Mesenchymal stem cell (in vitro differentiated cells and primary cell): ENCODE data around the gene ADAMTSL3.
A peak's percentile ranks its signal among the peaks of the same experiment; 100 is the strongest.
"Not testable (repeated sequence)": the region's sequence is repeated elsewhere in the genome, so short reads cannot be mapped to it uniquely, and the experiment has no call there.

Experiments
- DNase-seq: peaks from one replicate; pipeline ENCODE4 v3.0.0-alpha.2; 2013
- H2AFZ ChIP-seq: one replicate; pipeline ENCODE4 v1.6.1; 2013; ENCODE audit warnings: low read depth, mild to moderate bottlenecking, control low read depth, inconsistent platforms, low read length, moderate library complexity
- H2AK5ac ChIP-seq: 2 replicates; pipeline ENCODE4 v1.6.1; 2013; ENCODE audit warnings: low read length, moderate library complexity, mild to moderate bottlenecking, inconsistent platforms; ENCODE audit not compliant: severe bottlenecking
- H2BK120ac ChIP-seq: one replicate; pipeline ENCODE4 v1.6.1; 2013; ENCODE audit warnings: low read depth, mild to moderate bottlenecking, inconsistent platforms, low read length, moderate library complexity
- H2BK12ac ChIP-seq, 2 experiments: one replicate each; pipeline ENCODE4 v1.6.1; 2013; ENCODE audit warnings: inconsistent platforms in 2 of 2, low read length in 2 of 2, mild to moderate bottlenecking in 2 of 2, moderate library complexity in 2 of 2, control low read depth in 1 of 2
- H2BK15ac ChIP-seq: one replicate; pipeline ENCODE4 v1.6.1; 2013; ENCODE audit warnings: mild to moderate bottlenecking, low read depth, inconsistent platforms; ENCODE audit not compliant: poor library complexity, severe bottlenecking
- H2BK5ac ChIP-seq: 2 replicates; pipeline ENCODE4 v1.6.1; 2013; ENCODE audit warnings: low read depth, mild to moderate bottlenecking, low read length, control low read depth, inconsistent platforms; ENCODE audit not compliant: poor library complexity, severe bottlenecking
- H3K14ac ChIP-seq, 2 experiments: one replicate each; pipeline ENCODE4 v1.6.1; 2013; ENCODE audit warnings: inconsistent platforms in 2 of 2, low read length in 2 of 2, control low read depth in 1 of 2, mild to moderate bottlenecking in 1 of 2, moderate library complexity in 1 of 2
- H3K18ac ChIP-seq, 2 experiments: one replicate each; pipeline ENCODE4 v1.6.1; 2013; ENCODE audit warnings: inconsistent platforms in 2 of 2, low read length in 2 of 2, control low read depth in 1 of 2, low read depth in 1 of 2, mild to moderate bottlenecking in 1 of 2
- H3K23ac ChIP-seq, 2 experiments: one replicate each; pipeline ENCODE4 v1.6.1; 2013; ENCODE audit warnings: inconsistent platforms in 2 of 2, low read length in 2 of 2, mild to moderate bottlenecking in 2 of 2, moderate library complexity in 2 of 2, control low read depth in 1 of 2
- H3K27ac ChIP-seq: 2 replicates; pipeline ENCODE4 v1.5.1; 2013; ENCODE audit warnings: mild to moderate bottlenecking, moderate library complexity, low read length, control low read depth, inconsistent platforms; ENCODE audit not compliant: poor library complexity, severe bottlenecking
- H3K27me3 ChIP-seq, 2 experiments: 2 replicates each; pipeline versions ENCODE4 v1.6.1 to v1.7.0; 2013; ENCODE audit warnings: low read length in 2 of 2, mild to moderate bottlenecking in 2 of 2, moderate library complexity in 2 of 2, control low read depth in 1 of 2, inconsistent platforms in 1 of 2; ENCODE audit not compliant: control insufficient read depth in 1 of 2, insufficient read depth in 1 of 2
- H3K36me3 ChIP-seq, 2 experiments: 2 replicates each; pipeline versions ENCODE4 v1.6.1 to v1.7.0; 2013; ENCODE audit warnings: low read length in 2 of 2, control low read depth in 1 of 2, inconsistent platforms in 1 of 2, low read depth in 1 of 2, mild to moderate bottlenecking in 1 of 2; ENCODE audit not compliant: insufficient read depth in 2 of 2, control insufficient read depth in 1 of 2
- H3K4ac ChIP-seq, 2 experiments: one replicate each; pipeline ENCODE4 v1.6.1; 2013; ENCODE audit warnings: inconsistent platforms in 2 of 2, low read length in 2 of 2, mild to moderate bottlenecking in 2 of 2, moderate library complexity in 2 of 2, control low read depth in 1 of 2, low read depth in 1 of 2
- H3K4me1 ChIP-seq: 2 replicates; pipeline ENCODE4 v1.6.1; 2013; ENCODE audit warnings: low read depth, low read length, control low read depth; ENCODE audit not compliant: control insufficient read depth, insufficient read depth
- H3K4me2 ChIP-seq: 2 replicates; pipeline ENCODE4 v1.6.1; 2013; ENCODE audit warnings: low read length, mild to moderate bottlenecking, inconsistent platforms; ENCODE audit not compliant: poor library complexity, severe bottlenecking
- H3K4me3 ChIP-seq, 2 experiments: 2 replicates each; pipeline versions ENCODE4 v1.5.1 to v1.7.0; 2013; ENCODE audit warnings: low read length in 2 of 2, mild to moderate bottlenecking in 2 of 2, control low read depth in 1 of 2, low read depth in 1 of 2; ENCODE audit not compliant: insufficient read depth in 1 of 2
- H3K79me1 ChIP-seq: replicated peaks from 2 replicates; pipeline ENCODE4 v1.6.1; 2013; ENCODE audit warnings: mild to moderate bottlenecking, control low read depth, low read length, inconsistent platforms; ENCODE audit not compliant: poor library complexity, severe bottlenecking
- H3K9ac ChIP-seq: 2 replicates; pipeline ENCODE4 v1.7.0; 2013; ENCODE audit warnings: mild to moderate bottlenecking, low read length, moderate library complexity
- H3K9me3 ChIP-seq: 2 replicates; pipeline ENCODE4 v1.7.0; 2013; ENCODE audit warnings: mild to moderate bottlenecking, low read length; ENCODE audit not compliant: control insufficient read depth
- H4K8ac ChIP-seq: one replicate; pipeline ENCODE4 v1.6.1; 2013; ENCODE audit warnings: inconsistent platforms, mild to moderate bottlenecking, low read length, moderate library complexity
- H4K91ac ChIP-seq: one replicate; pipeline ENCODE4 v1.6.1; 2013; ENCODE audit warnings: mild to moderate bottlenecking, low read length, inconsistent platforms
- WGBS: methylation state at CpG from one replicate; pipeline ENCODE4 v1.1.7; 2013; ENCODE audit warnings: mixed read lengths; 5-methylcytosine and 5-hydroxymethylcytosine counted together

Gene ADAMTSL3

DNA sequence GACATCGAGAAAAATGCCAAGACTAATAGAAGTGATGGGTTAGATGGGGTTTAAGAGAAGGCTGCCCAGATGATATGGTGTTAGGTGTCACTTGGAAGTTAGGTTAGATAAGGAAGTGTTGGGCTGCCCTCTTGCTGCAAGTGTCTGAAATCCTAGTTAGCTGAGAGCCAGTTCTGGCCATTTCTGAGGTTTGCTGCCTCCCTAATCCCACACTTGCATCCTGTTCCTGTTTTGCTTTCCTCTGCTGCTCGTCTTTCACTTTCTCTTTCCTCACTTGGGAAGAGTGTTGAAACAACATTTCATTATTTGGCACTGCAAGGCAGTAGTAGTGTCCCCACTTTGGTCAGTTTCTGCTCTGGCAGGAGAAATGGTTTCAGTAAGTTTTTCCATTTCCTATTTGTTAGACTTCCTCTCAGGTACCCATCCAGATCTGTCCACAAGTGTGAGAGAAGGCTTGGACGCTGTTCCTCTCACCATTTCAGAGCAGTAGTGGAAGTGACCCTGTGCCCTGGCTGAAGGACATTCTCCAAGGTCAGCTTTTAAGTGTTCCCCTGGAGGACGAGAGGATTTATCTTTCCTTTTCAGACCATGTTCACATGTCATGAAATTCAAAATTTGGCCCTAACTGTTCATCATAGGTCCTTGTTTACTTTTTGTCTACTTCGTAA is 93.3 kb downstream of the ADAMTSL3 start:
- WGBS, result 52% methylated on average over 3 of the region's 5 CpGs
- Histone ChIP-seq H3K9ac (peak overlapping the region; percentile 42), H3K9me3 (no peaks in the 10 kb centered on the region), H2BK12ac (no peak overlapping the region), H3K27me3 (no peaks in the 10 kb centered on the region), H3K23ac (no peak overlapping the region), H2BK120ac (no peak overlapping the region), H3K4ac (no peak overlapping the region), H4K8ac (no peak overlapping the region), H3K79me1 (no peaks in the 10 kb centered on the region), H3K27ac (no peak overlapping the region), H3K4me2 (no peak overlapping the region), H3K18ac (no peak overlapping the region), H3K36me3 (no peaks in the 10 kb centered on the region), H2AFZ (no peak overlapping the region), H3K4me1 (no peaks in the 10 kb centered on the region), H4K91ac (no peak overlapping the region), H2AK5ac (no peak overlapping the region), H3K4me3 (peak overlapping the region in 1 of 2 experiments; percentile 57), H3K14ac (no peak overlapping the region), H2BK5ac (no peak overlapping the region), H2BK15ac (no peak overlapping the region)
- peak; percentile 38 for DNase-seq

DNA sequence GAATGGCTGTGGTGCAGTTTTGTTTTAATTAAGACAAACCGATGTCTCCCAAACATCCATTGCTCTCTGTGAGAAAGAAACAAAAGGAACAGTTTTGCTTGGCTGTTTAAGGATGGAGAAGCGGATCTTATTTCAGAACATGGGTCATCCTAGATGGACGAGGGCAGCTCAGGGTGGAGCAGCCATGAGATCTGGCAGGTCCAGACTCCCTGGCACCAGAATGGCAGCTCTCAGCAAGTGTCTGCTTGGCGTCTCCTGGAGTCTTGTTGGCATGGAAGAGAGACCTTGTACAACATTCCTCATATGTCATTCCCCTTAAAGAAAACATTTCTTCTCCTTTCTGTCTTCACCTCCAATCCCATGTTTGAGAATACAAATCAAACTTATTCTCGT is 93.8 kb downstream of the ADAMTSL3 start:
- Histone ChIP-seq H3K27ac (no peak overlapping the region), H2BK5ac (no peak overlapping the region), H2AK5ac (no peak overlapping the region), H2BK120ac (no peak overlapping the region), H2BK15ac (no peak overlapping the region), H4K8ac (no peak overlapping the region), H3K9me3 (no peaks in the 10 kb centered on the region), H3K4me1 (no peaks in the 10 kb centered on the region), H3K36me3 (no peaks in the 10 kb centered on the region), H2BK12ac (no peak overlapping the region), H3K9ac (peak overlapping the region; percentile 42), H3K79me1 (no peaks in the 10 kb centered on the region), H2AFZ (no peak overlapping the region), H3K23ac (no peak overlapping the region), H3K27me3 (no peaks in the 10 kb centered on the region), H3K18ac (no peak overlapping the region), H3K4me3 (peak overlapping the region in 1 of 2 experiments; percentile 57), H3K4ac (no peak overlapping the region), H3K14ac (no peak overlapping the region), H4K91ac (no peak overlapping the region), H3K4me2 (no peak overlapping the region)
- DNase-seq, result no peak
- 82% methylated on average over 5 of the region's 5 CpGs for WGBS

DNA sequence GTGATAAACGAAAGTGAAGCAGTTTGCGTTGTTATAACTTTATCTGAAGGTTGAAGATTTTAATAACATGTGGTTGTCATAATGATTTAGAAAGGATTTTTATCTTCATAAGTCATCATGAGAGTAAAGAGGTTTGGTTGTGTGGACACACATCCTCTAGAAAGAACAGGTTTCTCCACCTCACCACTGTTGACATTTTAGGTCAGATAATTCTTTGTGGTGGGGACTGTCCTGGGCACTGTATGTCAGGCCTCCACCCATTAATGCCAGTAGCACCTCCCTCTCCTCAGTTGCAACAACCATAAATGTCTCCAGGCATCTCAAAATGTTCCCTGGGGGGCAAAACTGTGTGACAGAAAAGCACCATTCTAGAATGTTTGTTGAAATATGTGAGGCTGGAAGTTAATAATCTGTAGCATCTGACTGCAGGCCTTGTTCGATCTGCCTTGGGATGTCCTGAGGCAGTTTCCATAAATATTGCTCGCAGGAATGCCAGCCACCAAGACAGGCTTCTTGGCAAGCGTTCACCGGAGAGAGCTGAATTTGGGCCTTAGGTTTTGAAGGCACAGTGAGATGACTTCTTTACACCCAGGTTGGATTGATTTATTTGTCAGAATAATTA is 100.1 kb downstream of the ADAMTSL3 start:
- Histone ChIP-seq H4K91ac (no peak overlapping the region), H2BK5ac (no peak overlapping the region), H3K14ac (no peak overlapping the region), H3K9ac (no peak overlapping the region), H3K79me1 (no peaks in the 10 kb centered on the region), H3K4me1 (no peaks in the 10 kb centered on the region), H3K4me3 (no peak overlapping the region), H2BK15ac (no peak overlapping the region), H3K4ac (no peak overlapping the region), H3K36me3 (no peaks in the 10 kb centered on the region), H2AK5ac (no peak overlapping the region), H3K9me3 (no peaks in the 10 kb centered on the region), H2AFZ (no peak overlapping the region), H3K23ac (no peak overlapping the region), H3K18ac (no peak overlapping the region), H3K4me2 (no peak overlapping the region), H3K27ac (no peak overlapping the region), H2BK120ac (no peak overlapping the region), H4K8ac (no peak overlapping the region), H2BK12ac (no peak overlapping the region), H3K27me3 (no peaks in the 10 kb centered on the region)
- WGBS, result 96% methylated on average over 6 of the region's 6 CpGs
- no peak for DNase-seq

DNA sequence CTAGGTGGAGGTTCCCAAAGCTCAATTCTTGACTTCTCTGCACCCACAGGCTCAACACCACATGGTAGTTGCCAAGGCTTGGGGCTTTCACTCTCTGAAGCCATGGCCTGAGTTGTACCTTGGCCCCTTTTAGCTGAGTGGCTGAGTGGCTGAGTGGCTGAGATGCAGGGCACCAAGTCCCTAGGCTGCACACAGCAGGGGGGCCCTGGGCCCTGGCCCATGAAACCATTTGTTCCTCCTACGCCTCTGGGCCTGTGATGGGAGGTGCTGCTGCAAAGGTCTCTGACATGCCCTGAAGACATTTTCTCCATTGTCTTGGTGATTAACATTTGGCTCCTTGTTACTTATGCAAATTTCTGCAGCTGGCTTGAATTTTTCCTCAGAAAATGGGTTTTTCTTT is 103.4 kb downstream of the ADAMTSL3 start:
- not testable (repeated sequence) for H2AFZ ChIP-seq, H3K4me3 ChIP-seq, H4K8ac ChIP-seq, H2BK120ac ChIP-seq, H3K4me2 ChIP-seq, H3K14ac ChIP-seq, H2AK5ac ChIP-seq, H3K18ac ChIP-seq, H2BK5ac ChIP-seq, H3K23ac ChIP-seq, H3K27me3 ChIP-seq, H2BK12ac ChIP-seq, H3K4me1 ChIP-seq, H3K9me3 ChIP-seq, H3K79me1 ChIP-seq, H4K91ac ChIP-seq, DNase-seq, H3K27ac ChIP-seq, H3K36me3 ChIP-seq, H3K4ac ChIP-seq, H2BK15ac ChIP-seq, H3K9ac ChIP-seq
- WGBS, result 100% methylated on average over 1 of the region's 1 CpG
